Central memory CD8-positive, alpha-beta T cell (primary cell): ENCODE data around the gene ODC1.
A peak's percentile ranks its signal among the peaks of the same experiment; 100 is the strongest.
"Not testable (repeated sequence)": the region's sequence is repeated elsewhere in the genome, so short reads cannot be mapped to it uniquely, and the experiment has no call there.

ENCODE experiments used
- ATAC-seq: fragments of 150-1000 bp; cut with Tn5 transposase; replicated peaks from 2 replicates; pipeline ENCODE4 v1.10.0; 2022; ENCODE audit warnings: mild to moderate bottlenecking, moderate FRiP score, moderate number of reproducible peaks; ENCODE audit not compliant: poor library complexity, severe bottlenecking; ENCODE audit errors: extremely low read depth
- DNase-seq, 2 donors: peaks; one replicate each; pipeline ENCODE4 v3.0.0; 2021; ENCODE audit warnings: low spot score in 2 of 2
- H3K27ac Mint-ChIP-seq: one replicate; pipeline ENCODE4 v1.8.0; 2022; ENCODE audit warnings: low read depth, mild to moderate bottlenecking, moderate library complexity, mixed read lengths
- H3K27me3 Mint-ChIP-seq: one replicate; pipeline ENCODE4 v1.8.0; 2022; ENCODE audit warnings: mixed read lengths
- H3K36me3 Mint-ChIP-seq: one replicate; pipeline ENCODE4 v1.8.0; 2022; ENCODE audit warnings: mild to moderate bottlenecking, moderate library complexity, mixed read lengths; ENCODE audit not compliant: insufficient read depth
- H3K4me1 Mint-ChIP-seq: one replicate; pipeline ENCODE4 v1.8.0; 2022; ENCODE audit warnings: mixed read lengths
- H3K4me3 Mint-ChIP-seq: one replicate; pipeline ENCODE4 v1.8.0; 2022; ENCODE audit warnings: mild to moderate bottlenecking, moderate library complexity, mixed read lengths
- H3K9me3 Mint-ChIP-seq: one replicate; pipeline ENCODE4 v1.8.0; 2022; ENCODE audit warnings: mixed read lengths

ODC1 gene

GRCh38 chr2:10446631-10447030, 1.5 kb downstream of the ODC1 start:
- Mint-ChIP-seq H3K9me3 (no peaks in the 10 kb centered on the region), H3K4me3 (peak overlapping the region; percentile 76), H3K36me3 (peaks cover 50% of the 10 kb centered on the region), H3K27me3 (no peaks in the 10 kb centered on the region), H3K27ac (peak overlapping the region; percentile 67), H3K4me1 (peaks cover 27% of the 10 kb centered on the region)
- DNase-seq (no peak), ATAC-seq (no peak)

GRCh38 chr2:10444463-10444862, 3.7 kb downstream of the ODC1 start:
- ATAC-seq (no peak), DNase-seq (no peak)
- peak overlapping the region; percentile 62 for H3K27ac Mint-ChIP-seq
- no peaks in the 10 kb centered on the region for H3K9me3 Mint-ChIP-seq
- H3K4me3 Mint-ChIP-seq: no peak overlapping the region
- H3K36me3 Mint-ChIP-seq: peaks cover 65% of the 10 kb centered on the region
- H3K27me3 Mint-ChIP-seq: no peaks in the 10 kb centered on the region
- H3K4me1 Mint-ChIP-seq: peaks cover 21% of the 10 kb centered on the region

GRCh38 chr2:10442469-10443126, 5.5 kb downstream of the ODC1 start:
- not testable (repeated sequence) for DNase-seq, H3K9me3 Mint-ChIP-seq, H3K27me3 Mint-ChIP-seq, H3K4me3 Mint-ChIP-seq, ATAC-seq, H3K27ac Mint-ChIP-seq
- Mint-ChIP-seq H3K36me3 (peaks cover 63% of the 10 kb centered on the region), H3K4me1 (peaks cover 15% of the 10 kb centered on the region)

- ATAC-seq (no peak), DNase-seq (no peak)
- H3K9me3 Mint-ChIP-seq: no peaks in the 10 kb centered on the region
- peaks cover 57% of the 10 kb centered on the region for H3K36me3 Mint-ChIP-seq
- no peaks in the 10 kb centered on the region for H3K27me3 Mint-ChIP-seq
- H3K27ac Mint-ChIP-seq: no peak overlapping the region
- H3K4me3 Mint-ChIP-seq: no peak overlapping the region
- H3K4me1 Mint-ChIP-seq: peaks cover 9% of the 10 kb centered on the region
These were observed 6.2 kb downstream of the ODC1 start for GRCh38 chr2:10441948-10442347.

- no peak overlapping the region for H3K4me3 Mint-ChIP-seq
- no peak overlapping the region for H3K27ac Mint-ChIP-seq
- ATAC-seq (no peak), DNase-seq (no peak)
- H3K36me3 Mint-ChIP-seq: peaks cover 56% of the 10 kb centered on the region
- H3K9me3 Mint-ChIP-seq: no peaks in the 10 kb centered on the region
- H3K27me3 Mint-ChIP-seq: no peaks in the 10 kb centered on the region
- peaks cover 9% of the 10 kb centered on the region for H3K4me1 Mint-ChIP-seq
These were observed 7.4 kb downstream of the ODC1 start for GRCh38 chr2:10440736-10441135.

- DNase-seq: no peak
- H3K9me3 Mint-ChIP-seq: no peaks in the 10 kb centered on the region
- peaks cover 7% of the 10 kb centered on the region for H3K4me1 Mint-ChIP-seq
- no peak for ATAC-seq
- H3K27me3 Mint-ChIP-seq: no peaks in the 10 kb centered on the region
- peak overlapping the region; percentile 12 for H3K4me3 Mint-ChIP-seq
- H3K36me3 Mint-ChIP-seq: peaks cover 56% of the 10 kb centered on the region
- no peak overlapping the region for H3K27ac Mint-ChIP-seq
These were observed 8.2 kb downstream of the ODC1 start for GRCh38 chr2:10439971-10440370.

- H3K4me1 Mint-ChIP-seq: peaks cover under 1% of the 10 kb centered on the region
- H3K9me3 Mint-ChIP-seq: no peaks in the 10 kb centered on the region
- peak overlapping the region; percentile 12 for H3K4me3 Mint-ChIP-seq
- no peaks in the 10 kb centered on the region for H3K27me3 Mint-ChIP-seq
- no peak for ATAC-seq
- peaks cover 50% of the 10 kb centered on the region for H3K36me3 Mint-ChIP-seq
- no peak overlapping the region for H3K27ac Mint-ChIP-seq
- DNase-seq: no peak
These were observed 8.8 kb downstream of the ODC1 start for GRCh38 chr2:10439185-10439879.

GRCh38 chr2:10438688-10439087, 9.4 kb downstream of the ODC1 start:
- no peak overlapping the region for H3K4me3 Mint-ChIP-seq
- peaks cover 45% of the 10 kb centered on the region for H3K36me3 Mint-ChIP-seq
- ATAC-seq (no peak), DNase-seq (no peak)
- H3K9me3 Mint-ChIP-seq: no peaks in the 10 kb centered on the region
- H3K27me3 Mint-ChIP-seq: no peaks in the 10 kb centered on the region
- H3K27ac Mint-ChIP-seq: no peak overlapping the region
- no peaks in the 10 kb centered on the region for H3K4me1 Mint-ChIP-seq

GRCh38 chr2:10437806-10438205, 10.3 kb downstream of the ODC1 start:
- H3K27ac Mint-ChIP-seq: no peak overlapping the region
- H3K4me1 Mint-ChIP-seq: peaks cover 8% of the 10 kb centered on the region
- H3K36me3 Mint-ChIP-seq: peaks cover 38% of the 10 kb centered on the region

GRCh38 chr2:10436583-10437110, 11.5 kb downstream of the ODC1 start:
- no peaks in the 10 kb centered on the region for H3K27me3 Mint-ChIP-seq
- H3K4me3 Mint-ChIP-seq: no peak overlapping the region
- ATAC-seq (no peak), DNase-seq (no peak)
- H3K27ac Mint-ChIP-seq: no peak overlapping the region
- H3K36me3 Mint-ChIP-seq: peaks cover 26% of the 10 kb centered on the region
- no peaks in the 10 kb centered on the region for H3K9me3 Mint-ChIP-seq
- H3K4me1 Mint-ChIP-seq: peaks cover 8% of the 10 kb centered on the region

More at GRCh38 chr2:10437806-10438205, 10.3 kb downstream of the ODC1 start:
- H3K27me3 Mint-ChIP-seq: no peaks in the 10 kb centered on the region
- ATAC-seq (no peak), DNase-seq (no peak)
- no peaks in the 10 kb centered on the region for H3K9me3 Mint-ChIP-seq
- H3K4me3 Mint-ChIP-seq: no peak overlapping the region

- peaks cover 19% of the 10 kb centered on the region for H3K36me3 Mint-ChIP-seq
- DNase-seq (no peak), ATAC-seq (no peak)
- no peaks in the 10 kb centered on the region for H3K9me3 Mint-ChIP-seq
- H3K4me3 Mint-ChIP-seq: no peak overlapping the region
- H3K4me1 Mint-ChIP-seq: peaks cover 11% of the 10 kb centered on the region
- no peaks in the 10 kb centered on the region for H3K27me3 Mint-ChIP-seq
- no peak overlapping the region for H3K27ac Mint-ChIP-seq
These were observed 12.3 kb downstream of the ODC1 start for GRCh38 chr2:10435820-10436204.

GRCh38 chr2:10434886-10435819, 13.0 kb downstream of the ODC1 start:
- H3K9me3 Mint-ChIP-seq: no peaks in the 10 kb centered on the region
- H3K36me3 Mint-ChIP-seq: peaks cover 14% of the 10 kb centered on the region
- H3K4me1 Mint-ChIP-seq: peaks cover 13% of the 10 kb centered on the region
- no peaks in the 10 kb centered on the region for H3K27me3 Mint-ChIP-seq
- peak; percentile 43 for ATAC-seq
- DNase-seq: peak; percentile 41 to 63
- H3K27ac Mint-ChIP-seq: no peak overlapping the region
- H3K4me3 Mint-ChIP-seq: peak overlapping the region; percentile 36
